SK-N-SH (cell line): Measurements from ENCODE around the gene AKT1.

Experiments used
- CTCF ChIP-seq: fragments of 200-600 bp; sonication (generic); IDR thresholded peaks from 2 replicates; pipeline ENCODE4 v1.6.1; 2017; ENCODE audit warnings: antibody characterized with exemption, mild to moderate bottlenecking, moderate library complexity
- GABPA ChIP-seq: IDR thresholded peaks from 2 replicates; pipeline ENCODE4 v1.4.0; 2012; ENCODE audit warnings: low read depth, mild to moderate bottlenecking
- PBX3 ChIP-seq: IDR thresholded peaks from 2 replicates; pipeline ENCODE4; 2012
- POLR2AphosphoS5 ChIP-seq: IDR thresholded peaks from 2 replicates; pipeline ENCODE4 v1.6.1; 2012; ENCODE audit warnings: low read depth, low read length
- SMC3 ChIP-seq: IDR thresholded peaks from 2 replicates; pipeline ENCODE4 v1.6.1; 2012; ENCODE audit warnings: low read depth, low read length, improper control_type of control experiment

- no peak for TF ChIP-seq PBX3
- TF ChIP-seq POLR2AphosphoS5 = no peak
- no peak for TF ChIP-seq CTCF
- no peak for TF ChIP-seq SMC3
- TF ChIP-seq GABPA = no peak
These were observed 12.9 kb upstream of the AKT1 start for GRCh38 chr14:104808456-104808855.
